Measurements from ENCODE around the gene PA2G4.

PA2G4 gene

DNA sequence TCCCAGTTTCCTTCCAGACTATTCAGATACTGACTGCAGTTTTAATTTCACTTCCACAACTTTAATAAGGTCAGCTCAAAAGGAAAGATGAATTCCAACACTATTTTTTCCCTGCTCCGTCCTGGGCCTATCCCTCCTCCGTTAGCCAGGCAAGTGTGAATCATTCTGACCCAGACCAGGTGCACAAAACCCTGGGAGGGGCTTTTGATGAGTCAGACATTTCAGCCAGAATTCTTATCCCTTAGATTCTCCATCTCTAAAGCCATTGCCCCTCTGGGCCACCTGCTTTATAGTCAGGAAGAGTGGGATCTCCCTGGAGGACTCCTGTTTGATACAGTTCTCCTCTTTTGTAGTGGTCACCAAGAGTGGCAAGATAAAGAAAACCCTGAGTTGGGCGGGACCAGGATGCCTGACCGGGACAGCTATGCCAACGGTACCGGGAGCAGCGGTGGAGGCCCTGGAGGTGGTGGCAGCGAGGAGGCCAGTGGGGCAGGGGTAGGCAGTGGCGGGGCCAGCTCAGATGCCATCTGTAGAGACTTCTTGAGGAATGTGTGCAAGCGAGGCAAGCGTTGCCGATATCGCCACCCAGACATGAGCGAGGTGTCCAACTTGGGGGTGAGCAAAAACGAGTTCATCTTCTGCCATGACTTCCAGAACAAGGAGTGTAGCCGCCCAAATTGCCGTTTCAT, 15.9 kb downstream of the PA2G4 start:
- DNase-seq (ENCODE audit: insufficient read length, low spot score) (no peak), FAIRE-seq (no peak)
- TF ChIP-seq POLR2A (IDR thresholded peaks at IDR 0.05; ENCODE audit: low read depth, low read length) (no peak), PAX5 (IDR thresholded peaks at IDR 0.05; ENCODE audit: insufficient read depth, low read length, severe bottlenecking) (no peak), POU2F2 (IDR thresholded peaks at IDR 0.05; ENCODE audit: low read depth, low read length) (no peak), POLR2AphosphoS5 (IDR thresholded peaks at IDR 0.05; ENCODE audit: low read depth, low read length) (no peak), TAF1 (IDR thresholded peaks at IDR 0.05; ENCODE audit: low read depth, low read length) (no peak), SPI1 (IDR thresholded peaks at IDR 0.05; ENCODE audit: low read depth, low read length) (no peak)

- TF ChIP-seq POU2F2 (IDR thresholded peaks at IDR 0.05; ENCODE audit: low read depth, low read length) (no peak), SPI1 (IDR thresholded peaks at IDR 0.05; ENCODE audit: low read depth, low read length) (no peak), POLR2AphosphoS5 (IDR thresholded peaks at IDR 0.05; ENCODE audit: low read depth, low read length) (no peak), POLR2A (IDR thresholded peaks at IDR 0.05; ENCODE audit: low read depth, low read length) (no peak), PAX5 (IDR thresholded peaks at IDR 0.05; ENCODE audit: insufficient read depth, low read length, severe bottlenecking) (no peak), TAF1 (IDR thresholded peaks at IDR 0.05; ENCODE audit: low read depth, low read length) (no peak)
- DNase-seq (ENCODE audit: insufficient read length, low spot score): no peak
- no peak for FAIRE-seq
These were observed 17.0 kb downstream of the PA2G4 start for GRCh38 chr12:56121204-56121870.

DNA sequence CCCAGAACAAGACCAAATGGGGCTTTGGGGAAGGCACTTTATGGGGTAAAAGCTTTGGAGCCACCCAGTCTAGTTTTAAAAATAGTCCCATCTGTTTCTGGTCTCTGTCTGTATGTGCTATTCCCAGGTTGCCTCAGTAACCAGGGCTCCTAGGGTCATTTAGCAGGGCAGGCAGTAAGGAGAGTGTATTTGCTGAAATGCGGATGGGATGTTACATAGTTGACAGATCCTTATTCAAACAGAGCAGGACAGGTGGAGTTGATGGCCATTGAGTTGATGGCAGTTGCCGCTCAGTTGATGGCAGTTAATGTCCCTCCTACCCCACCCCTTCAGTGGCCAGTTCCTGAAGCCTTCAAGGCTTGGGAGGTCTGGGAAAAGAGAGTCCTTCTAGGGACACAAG, 18.3 kb downstream of the PA2G4 start:
- no peak for FAIRE-seq
- no peak for DNase-seq (ENCODE audit: insufficient read length, low spot score)
- TF ChIP-seq POLR2A (IDR thresholded peaks at IDR 0.05; ENCODE audit: low read depth, low read length) (no peak), POLR2AphosphoS5 (IDR thresholded peaks at IDR 0.05; ENCODE audit: low read depth, low read length) (no peak), POU2F2 (IDR thresholded peaks at IDR 0.05; ENCODE audit: low read depth, low read length) (no peak), PAX5 (IDR thresholded peaks at IDR 0.05; ENCODE audit: insufficient read depth, low read length, severe bottlenecking) (no peak), SPI1 (IDR thresholded peaks at IDR 0.05; ENCODE audit: low read depth, low read length) (no peak), TAF1 (IDR thresholded peaks at IDR 0.05; ENCODE audit: low read depth, low read length) (no peak)

DNA sequence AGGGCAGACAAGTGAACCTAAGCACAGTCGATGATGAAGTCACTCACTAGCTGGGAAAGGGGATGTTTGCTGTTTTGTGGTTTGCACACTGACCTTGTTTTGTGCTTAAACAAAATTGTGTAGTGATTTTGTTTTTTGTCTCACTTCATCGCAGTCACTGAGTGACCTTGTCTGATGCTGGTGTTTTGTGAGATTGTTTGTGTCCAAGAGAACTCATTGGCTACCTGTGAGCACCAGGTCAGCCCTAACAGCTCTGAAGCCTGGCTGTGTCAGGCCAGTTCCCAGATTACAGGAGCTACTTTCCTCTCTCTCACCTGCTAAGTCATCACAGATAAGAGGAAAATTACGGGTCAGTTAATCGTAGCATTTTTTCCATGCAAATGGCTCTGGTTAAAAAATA, 19.8 kb downstream of the PA2G4 start:
- TF ChIP-seq PAX5 (IDR thresholded peaks at IDR 0.05; ENCODE audit: insufficient read depth, low read length, severe bottlenecking) (no peak), TAF1 (IDR thresholded peaks at IDR 0.05; ENCODE audit: low read depth, low read length) (no peak)
- FAIRE-seq: no peak
- DNase-seq (ENCODE audit: insufficient read length, low spot score): no peak

- DNase-seq (ENCODE audit: insufficient read length, low spot score) (no peak), FAIRE-seq (no peak)
- TF ChIP-seq PAX5 (IDR thresholded peaks at IDR 0.05; ENCODE audit: insufficient read depth, low read length, severe bottlenecking) (no peak), SPI1 (IDR thresholded peaks at IDR 0.05; ENCODE audit: low read depth, low read length) (peak; percentile 60; the same call in 1 of the 2 replicates), POLR2A (IDR thresholded peaks at IDR 0.05; ENCODE audit: low read depth, low read length) (no peak), TAF1 (IDR thresholded peaks at IDR 0.05; ENCODE audit: low read depth, low read length) (no peak), POU2F2 (IDR thresholded peaks at IDR 0.05; ENCODE audit: low read depth, low read length) (no peak)
These were observed 22.4 kb downstream of the PA2G4 start for GRCh38 chr12:56126732-56127239.

DNA sequence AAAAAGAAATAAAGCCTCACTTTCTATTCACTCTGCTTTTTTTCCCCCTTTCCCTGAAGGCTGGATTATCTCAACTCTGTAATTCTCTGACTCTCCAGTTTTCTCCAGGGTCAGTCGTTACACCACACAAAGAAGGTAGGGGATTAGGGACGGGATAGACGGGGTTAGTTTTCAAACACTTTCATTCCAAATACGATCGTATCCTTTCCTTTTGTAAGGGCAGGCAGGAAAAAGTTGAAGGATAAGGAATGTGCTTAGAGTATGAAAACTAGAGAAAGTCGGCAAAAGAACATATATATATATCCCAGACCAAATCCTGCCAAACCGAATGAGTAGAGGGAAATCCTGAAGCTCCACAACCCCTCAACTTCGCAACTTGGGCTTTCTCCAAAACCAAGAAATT, 23.1 kb downstream of the PA2G4 start:
- DNase-seq (ENCODE audit: insufficient read length, low spot score) (no peak), FAIRE-seq (no peak)
- no peak for TF ChIP-seq POU2F2 (IDR thresholded peaks at IDR 0.05; ENCODE audit: low read depth, low read length)
- TF ChIP-seq SPI1 (IDR thresholded peaks at IDR 0.05; ENCODE audit: low read depth, low read length): no peak
- TF ChIP-seq POLR2AphosphoS5 (IDR thresholded peaks at IDR 0.05; ENCODE audit: low read depth, low read length): no peak
- TF ChIP-seq PAX5 (IDR thresholded peaks at IDR 0.05; ENCODE audit: insufficient read depth, low read length, severe bottlenecking): no peak
- no peak for TF ChIP-seq TAF1 (IDR thresholded peaks at IDR 0.05; ENCODE audit: low read depth, low read length)
- TF ChIP-seq POLR2A (IDR thresholded peaks at IDR 0.05; ENCODE audit: low read depth, low read length): no peak

DNA sequence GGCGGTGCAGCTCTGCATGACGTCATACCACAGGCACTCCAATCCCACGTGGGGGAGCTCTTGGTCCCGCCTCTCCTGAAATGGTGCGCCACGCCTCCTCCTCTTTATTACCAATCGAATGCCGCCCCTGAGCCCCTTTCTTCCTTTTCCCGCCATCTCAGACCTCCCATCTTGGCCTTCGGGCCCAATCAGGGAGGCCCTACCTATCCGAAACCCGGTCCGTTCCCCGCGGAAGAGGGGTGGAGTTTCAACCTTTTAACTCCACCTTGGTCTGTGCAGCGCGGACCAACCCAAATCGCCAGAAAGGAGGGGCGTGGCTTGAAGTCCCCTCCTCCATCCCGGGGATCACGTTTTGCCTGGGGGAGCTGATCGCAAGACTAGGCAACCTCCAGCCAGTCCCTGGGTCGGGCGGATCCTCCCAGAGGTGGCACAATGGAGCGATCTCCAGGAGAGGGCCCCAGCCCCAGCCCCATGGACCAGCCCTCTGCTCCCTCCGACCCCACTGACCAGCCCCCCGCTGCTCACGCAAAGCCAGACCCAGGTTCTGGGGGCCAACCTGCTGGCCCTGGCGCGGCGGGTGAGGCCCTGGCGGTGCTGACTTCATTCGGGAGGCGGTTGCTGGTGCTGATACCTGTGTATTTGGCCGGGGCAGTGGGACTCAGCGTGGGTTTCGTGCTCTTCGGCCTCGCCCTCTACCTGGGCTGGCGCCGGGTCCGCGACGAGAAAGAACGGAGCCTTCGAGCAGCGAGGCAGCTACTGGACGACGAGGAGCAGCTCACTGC, 23.7 kb downstream of the PA2G4 start, which contains the start of gene ESYT1:
Gene ESYT1 (plus strand): TSS at position 380 of the 782 bp plus-strand sequence. CDS start 53 bp downstream, at position 433.
- TF ChIP-seq SPI1 (IDR thresholded peaks at IDR 0.05; ENCODE audit: low read depth, low read length): no peak
- no peak for TF ChIP-seq TAF1 (IDR thresholded peaks at IDR 0.05; ENCODE audit: low read depth, low read length)
- TF ChIP-seq POLR2A (IDR thresholded peaks at IDR 0.05; ENCODE audit: low read depth, low read length): peak; percentile 48
- no peak for TF ChIP-seq PAX5 (IDR thresholded peaks at IDR 0.05; ENCODE audit: insufficient read depth, low read length, severe bottlenecking)
- TF ChIP-seq POLR2AphosphoS5 (IDR thresholded peaks at IDR 0.05; ENCODE audit: low read depth, low read length): 0 out of 2 replicates have a peak, but pooled peaks have one; percentile 1
- no peak for TF ChIP-seq POU2F2 (IDR thresholded peaks at IDR 0.05; ENCODE audit: low read depth, low read length)
- FAIRE-seq (peak; percentile 90), DNase-seq (ENCODE audit: insufficient read length, low spot score) (peak; percentile 96)

- no peak for DNase-seq (ENCODE audit: insufficient read length, low spot score)
- no peak for TF ChIP-seq SPI1 (IDR thresholded peaks at IDR 0.05; ENCODE audit: low read depth, low read length)
- no peak for TF ChIP-seq POU2F2 (IDR thresholded peaks at IDR 0.05; ENCODE audit: low read depth, low read length)
- TF ChIP-seq POLR2AphosphoS5 (IDR thresholded peaks at IDR 0.05; ENCODE audit: low read depth, low read length): no peak
- no peak for TF ChIP-seq PAX5 (IDR thresholded peaks at IDR 0.05; ENCODE audit: insufficient read depth, low read length, severe bottlenecking)
- no peak for TF ChIP-seq POLR2A (IDR thresholded peaks at IDR 0.05; ENCODE audit: low read depth, low read length)
- TF ChIP-seq TAF1 (IDR thresholded peaks at IDR 0.05; ENCODE audit: low read depth, low read length): no peak
- FAIRE-seq: no peak
These were observed 24.4 kb downstream of the PA2G4 start for GRCh38 chr12:56128670-56129205.
